Neutrophil (primary cell): ENCODE data around the gene NDUFAB1.
A peak's percentile ranks its signal among the peaks of the same experiment; 100 is the strongest.

Source experiments
- H3K27ac ChIP-seq: fragments of 200-600 bp; sonication (generic); 2 replicates; pipeline ENCODE4 v1.5.1; 2016; ENCODE audit warnings: mild to moderate bottlenecking, moderate library complexity
- H3K27me3 ChIP-seq: fragments of 200-600 bp; sonication (generic); 2 replicates; pipeline ENCODE4 v1.6.0; 2016; ENCODE audit warnings: mild to moderate bottlenecking
- H3K36me3 ChIP-seq: fragments of 200-600 bp; sonication (generic); 2 replicates; pipeline ENCODE4 v1.5.1; 2017
- H3K4me1 ChIP-seq, 2 experiments: fragments of 200-600 bp in 1 of 2; sonication (generic) in 1 of 2; 1 replicate in 1 of 2; 2 replicates in 1 of 2; pipeline versions ENCODE4 v1.5.1 to v1.6.1; 2013 to 2016; ENCODE audit warnings: low read depth in 1 of 2, low read length in 1 of 2, mild to moderate bottlenecking in 1 of 2, moderate library complexity in 1 of 2; ENCODE audit not compliant: control insufficient read depth in 1 of 2, insufficient read depth in 1 of 2
- H3K4me3 ChIP-seq, 2 experiments: fragments of 200-600 bp in 1 of 2; sonication (generic) in 1 of 2; 1 replicate in 1 of 2; 2 replicates in 1 of 2; pipeline ENCODE4 v1.5.1; 2013 to 2016; ENCODE audit warnings: low read depth in 1 of 2, low read length in 1 of 2, mild to moderate bottlenecking in 1 of 2, moderate library complexity in 1 of 2
- H3K9me3 ChIP-seq: fragments of 200-600 bp; sonication (generic); 2 replicates; pipeline ENCODE4 v1.5.1; 2016
- CTCF ChIP-seq: fragments of 200-600 bp; sonication (generic); IDR thresholded peaks from 2 replicates; pipeline ENCODE4 v1.5.1; 2016; ENCODE audit warnings: antibody characterized with exemption

NDUFAB1 gene

GRCh38 chr16:23609929-23610328, 13.8 kb upstream of the NDUFAB1 start:
- H3K27ac ChIP-seq: no peak overlapping the region

GRCh38 chr16:23608194-23608593, 12.1 kb upstream of the NDUFAB1 start:
- Histone ChIP-seq H3K9me3 (no peaks in the 10 kb centered on the region), H3K4me1 (no peaks in the 10 kb centered on the region), H3K27me3 (no peaks in the 10 kb centered on the region), H3K4me3 (no peak overlapping the region), H3K27ac (no peak overlapping the region), H3K36me3 (peaks cover 9% of the 10 kb centered on the region)
- TF ChIP-seq CTCF: no peak

More at GRCh38 chr16:23609929-23610328, 13.8 kb upstream of the NDUFAB1 start:
- TF ChIP-seq CTCF: no peak
- Histone ChIP-seq H3K27me3 (no peaks in the 10 kb centered on the region), H3K36me3 (peaks cover 10% of the 10 kb centered on the region), H3K4me1 (no peaks in the 10 kb centered on the region), H3K9me3 (no peaks in the 10 kb centered on the region), H3K4me3 (no peak overlapping the region)

GRCh38 chr16:23607726-23608125, 11.6 kb upstream of the NDUFAB1 start:
- H3K36me3 ChIP-seq: peaks cover 6% of the 10 kb centered on the region
- no peak for TF ChIP-seq CTCF

GRCh38 chr16:23597003-23597756, 1.1 kb upstream of the NDUFAB1 start:
- Histone ChIP-seq H3K4me3 (no peak overlapping the region), H3K27me3 (no peaks in the 10 kb centered on the region), H3K27ac (no peak overlapping the region), H3K36me3 (peaks cover 5% of the 10 kb centered on the region), H3K4me1 (peaks cover 11 to 13% of the 10 kb centered on the region in 2 experiments), H3K9me3 (no peaks in the 10 kb centered on the region)
- TF ChIP-seq CTCF: no peak

More at GRCh38 chr16:23607726-23608125, 11.6 kb upstream of the NDUFAB1 start:
- Histone ChIP-seq H3K9me3 (no peaks in the 10 kb centered on the region), H3K4me1 (no peaks in the 10 kb centered on the region), H3K27me3 (no peaks in the 10 kb centered on the region), H3K27ac (no peak overlapping the region), H3K4me3 (no peak overlapping the region)

GRCh38 chr16:23595246-23595950, 718 bp downstream of the NDUFAB1 start:
- Histone ChIP-seq H3K9me3 (no peaks in the 10 kb centered on the region), H3K4me3 (peak overlapping the region; percentile 68 to 87), H3K27ac (peak overlapping the region; percentile 58), H3K4me1 (peaks cover 11 to 13% of the 10 kb centered on the region in 2 experiments), H3K36me3 (peaks cover 16% of the 10 kb centered on the region), H3K27me3 (no peaks in the 10 kb centered on the region)
- no peak for TF ChIP-seq CTCF
